Stimulated activated CD8-positive, alpha-beta memory T cell treated with anti-CD3 and anti-CD28 coated beads, Interleukin-7, amount 100 ng/mL, for 1 hour (primary cell): ENCODE results near the gene WDR18.

Source experiments
- DNase-seq, 2 donors: peaks; one replicate each; pipeline ENCODE4 v3.0.0-alpha.2; 2020; ENCODE audit warnings: low read depth in 2 of 2

Gene WDR18

DNA sequence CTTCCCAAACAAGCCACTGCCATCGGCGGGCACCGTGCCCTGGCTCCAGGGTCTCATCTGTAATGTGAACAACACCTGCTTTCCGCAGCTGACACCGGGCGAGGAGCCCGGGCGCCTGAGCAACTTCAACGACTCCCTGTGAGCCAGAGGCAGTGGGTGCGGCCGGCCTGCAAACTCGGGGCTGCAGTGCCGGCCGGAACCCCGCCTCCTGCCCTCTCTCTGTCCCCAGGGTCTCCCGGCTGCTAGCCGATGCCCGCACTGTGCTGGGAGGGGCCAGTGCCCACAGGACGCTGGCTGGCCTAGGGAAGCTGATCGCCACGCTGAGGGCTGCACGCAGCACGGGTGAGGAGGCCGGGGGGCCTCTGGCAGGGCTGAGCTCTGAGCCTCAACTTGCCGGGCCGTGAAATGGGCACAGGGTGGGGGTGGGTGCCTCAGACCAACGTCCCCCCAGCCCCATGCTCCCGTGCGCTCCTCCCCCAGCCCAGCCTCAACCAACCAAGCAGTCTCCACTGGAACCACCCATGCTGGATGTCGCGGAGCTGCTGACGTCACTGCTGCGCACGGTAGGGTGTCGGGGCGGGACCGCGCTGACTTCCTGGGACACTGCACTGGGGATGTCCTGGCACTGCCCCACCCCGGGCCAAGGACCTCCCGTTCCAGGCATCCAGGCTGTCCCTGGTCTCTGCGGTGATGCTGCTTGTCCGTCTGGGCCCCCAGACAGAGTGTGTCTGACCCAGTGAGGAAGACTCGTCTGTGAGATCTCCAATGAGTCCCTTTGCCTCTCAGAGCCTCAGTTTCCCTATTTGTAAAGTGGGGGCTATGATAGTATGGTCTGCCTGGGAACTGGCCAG lies 57.9 kb downstream of the WDR18 start:
- no peak for DNase-seq

GRCh38 chr19:1042689-1043511 lies 58.8 kb downstream of the WDR18 start:
- DNase-seq, result no peak
